H9 (cell line): ENCODE measurements around the gene RRP36. TPM values are rescaled to one million over a fixed set of nuclear protein-coding genes. Genes with fewer than 3 reads are reported as not detected.
A peak's percentile ranks its signal among the peaks of the same experiment; 100 is the strongest.

Experiments
- DNase-seq: peaks from one replicate; pipeline ENCODE4 v3.0.0-alpha.2; 2017
- H2AFZ ChIP-seq: one replicate; pipeline ENCODE4 v1.6.1; 2013; ENCODE audit warnings: mild to moderate bottlenecking, low read length, control low read depth, moderate library complexity
- H2AK5ac ChIP-seq: 2 replicates; pipeline ENCODE4 v1.6.1; 2013; ENCODE audit warnings: low read length, control low read depth, mixed read lengths; ENCODE audit not compliant: insufficient read length
- H2BK120ac ChIP-seq: one replicate; pipeline ENCODE4 v1.6.1; 2013; ENCODE audit warnings: low read depth, mild to moderate bottlenecking, low read length, control low read depth, inconsistent platforms; ENCODE audit not compliant: poor library complexity, severe bottlenecking
- H2BK12ac ChIP-seq: 2 replicates; pipeline ENCODE4 v1.6.1; 2013; ENCODE audit warnings: low read length, control low read depth, mixed read lengths, low read depth; ENCODE audit not compliant: insufficient read length
- H2BK15ac ChIP-seq: 2 replicates; pipeline ENCODE4 v1.6.1; 2013; ENCODE audit warnings: low read depth, low read length, control low read depth
- H2BK20ac ChIP-seq: one replicate; pipeline ENCODE4 v1.6.1; 2013; ENCODE audit warnings: low read depth, mild to moderate bottlenecking, low read length, control low read depth, inconsistent platforms; ENCODE audit not compliant: poor library complexity, severe bottlenecking
- H2BK5ac ChIP-seq: 2 replicates; pipeline ENCODE4 v1.6.1; 2013; ENCODE audit warnings: low read length, control low read depth, mixed read lengths; ENCODE audit not compliant: insufficient read length
- H3K14ac ChIP-seq: 2 replicates; pipeline ENCODE4 v1.6.1; 2013; ENCODE audit warnings: low read length, control low read depth; ENCODE audit not compliant: insufficient read depth
- H3K18ac ChIP-seq: 2 replicates; pipeline ENCODE4 v1.6.1; 2013; ENCODE audit warnings: low read depth, mild to moderate bottlenecking, mixed read lengths, low read length, control low read depth; ENCODE audit not compliant: insufficient read length
- H3K23ac ChIP-seq: 2 replicates; pipeline ENCODE4 v1.6.1; 2013; ENCODE audit warnings: low read length, control low read depth, mixed read lengths, low read depth; ENCODE audit not compliant: insufficient read length
- H3K23me2 ChIP-seq: 2 replicates; pipeline ENCODE4 v1.6.1; 2013; ENCODE audit warnings: low read depth, mild to moderate bottlenecking, mixed read lengths, low read length, control low read depth; ENCODE audit not compliant: insufficient read length, poor library complexity, severe bottlenecking
- H3K27ac ChIP-seq: 2 replicates; pipeline ENCODE4 v1.5.1; 2013; ENCODE audit warnings: low read length, control low read depth, mixed read lengths, low read depth; ENCODE audit not compliant: insufficient read length
- H3K27me3 ChIP-seq: 2 replicates; pipeline ENCODE4 v1.6.1; 2013; ENCODE audit warnings: low read length, control low read depth, inconsistent platforms; ENCODE audit not compliant: insufficient read depth
- H3K4ac ChIP-seq: 2 replicates; pipeline ENCODE4 v1.6.1; 2013; ENCODE audit warnings: low read depth, mild to moderate bottlenecking, control low read depth, inconsistent platforms, low read length, moderate library complexity
- H3K4me1 ChIP-seq: 2 replicates; pipeline ENCODE4 v1.6.1; 2013; ENCODE audit warnings: low read length, control low read depth, inconsistent platforms; ENCODE audit not compliant: insufficient read depth
- H3K4me2 ChIP-seq: 2 replicates; pipeline ENCODE4 v1.6.1; 2013; ENCODE audit warnings: low read length, control low read depth, mixed read lengths; ENCODE audit not compliant: insufficient read length, insufficient read depth
- H3K56ac ChIP-seq: 2 replicates; pipeline ENCODE4 v1.6.1; 2013; ENCODE audit warnings: low read depth, mild to moderate bottlenecking, mixed read lengths, low read length, control low read depth; ENCODE audit not compliant: insufficient read length
- H3K79me1 ChIP-seq: 2 replicates; pipeline ENCODE4 v1.6.1; 2013; ENCODE audit warnings: low read depth, mild to moderate bottlenecking, moderate library complexity, low read length, control low read depth, inconsistent platforms; ENCODE audit not compliant: insufficient read depth, poor library complexity, severe bottlenecking
- H3K79me2 ChIP-seq: 2 replicates; pipeline ENCODE4 v1.6.1; 2013; ENCODE audit warnings: low read length, control low read depth, inconsistent platforms; ENCODE audit not compliant: insufficient read depth
- H3K9ac ChIP-seq: 2 replicates; pipeline ENCODE4 v1.6.1; 2013; ENCODE audit warnings: low read length, control low read depth, mixed read lengths; ENCODE audit not compliant: insufficient read length; ENCODE audit errors: extremely low read depth
- H3K9me3 ChIP-seq: one replicate; pipeline ENCODE4 v1.6.1; 2013; ENCODE audit warnings: low read depth, low read length, inconsistent platforms; ENCODE audit not compliant: control insufficient read depth
- H3T11ph ChIP-seq: one replicate; pipeline ENCODE4 v1.6.1; 2013; ENCODE audit warnings: mild to moderate bottlenecking, low read length, control low read depth, inconsistent platforms
- H4K20me1 ChIP-seq: one replicate; pipeline ENCODE4 v1.6.1; 2013; ENCODE audit not compliant: control insufficient read depth, insufficient read length, insufficient read depth
- H4K5ac ChIP-seq: 2 replicates; pipeline ENCODE4 v1.6.1; 2013; ENCODE audit warnings: low read depth, mild to moderate bottlenecking, mixed read lengths, low read length, control low read depth; ENCODE audit not compliant: insufficient read length
- H4K8ac ChIP-seq: replicated peaks from 2 replicates; pipeline ENCODE4 v1.6.1; 2013; ENCODE audit warnings: low read length, control low read depth, mixed read lengths, low read depth; ENCODE audit not compliant: insufficient read length
- H4K91ac ChIP-seq: 2 replicates; pipeline ENCODE4 v1.6.1; 2013; ENCODE audit warnings: low read depth, mild to moderate bottlenecking, moderate library complexity, mixed read lengths, low read length, control low read depth; ENCODE audit not compliant: insufficient read length
- H3K27ac Mint-ChIP-seq, 3 experiments: 2 replicates in 2 of 3; 3 replicates in 1 of 3; pipeline ENCODE4 v1.8.0; 2020 to 2021; ENCODE audit warnings: mixed read lengths in 3 of 3, mild to moderate bottlenecking in 1 of 3, moderate library complexity in 1 of 3
- H3K27me3 Mint-ChIP-seq: 2 replicates; pipeline ENCODE4 v1.8.0; 2021; ENCODE audit warnings: low read depth, mild to moderate bottlenecking, moderate library complexity, mixed read lengths
- H3K36me3 Mint-ChIP-seq, 3 experiments: 2 replicates in 2 of 3; 3 replicates in 1 of 3; pipeline ENCODE4 v1.8.0; 2020 to 2021; ENCODE audit warnings: low read depth in 3 of 3, mixed read lengths in 3 of 3; ENCODE audit not compliant: insufficient read depth in 1 of 3
- H3K4me1 Mint-ChIP-seq, 2 experiments: 2 replicates each; pipeline ENCODE4 v1.8.0; 2020; ENCODE audit warnings: mixed read lengths in 2 of 2
- H3K4me3 Mint-ChIP-seq, 2 experiments: 2 replicates in 1 of 2; 3 replicates in 1 of 2; pipeline ENCODE4 v1.8.0; 2020 to 2021; ENCODE audit warnings: mild to moderate bottlenecking in 2 of 2, mixed read lengths in 2 of 2, moderate library complexity in 1 of 2
- H3K9me3 Mint-ChIP-seq, 2 experiments: 2 replicates in 1 of 2; 3 replicates in 1 of 2; pipeline ENCODE4 v1.8.0; 2020; ENCODE audit warnings: mild to moderate bottlenecking in 2 of 2, mixed read lengths in 2 of 2, moderate library complexity in 1 of 2
- WGBS: extraction: QIAGEN DNeasy Blood & Tissue Kit; methylation state at CpG from one replicate; pipeline ENCODE4 v1.1.7; 2013; ENCODE audit warnings: missing lambda C conversion rate, low lambda C conversion rate, mixed read lengths; ENCODE audit not compliant: insufficient read length; ENCODE audit errors: extremely low coverage; 5-methylcytosine and 5-hydroxymethylcytosine counted together
- total RNA-seq: library from RNA; stranded (reverse); gene quantifications from 2 replicates; pipeline ENCODE4 v1.2.1, GENCODE V29; 2021
- TF ChIP-seq, protein P1 (sequence below): fragments of 200-600 bp; sonication (generic); conservative IDR thresholded peaks from 3 replicates; pipeline ENCODE4 v1.8.0; 2021; ENCODE audit warnings: antibody characterized with exemption, mild to moderate bottlenecking

RRP36 gene
- total RNA-seq, 1 experiment from 2014 or later, result 117 TPM

DNA sequence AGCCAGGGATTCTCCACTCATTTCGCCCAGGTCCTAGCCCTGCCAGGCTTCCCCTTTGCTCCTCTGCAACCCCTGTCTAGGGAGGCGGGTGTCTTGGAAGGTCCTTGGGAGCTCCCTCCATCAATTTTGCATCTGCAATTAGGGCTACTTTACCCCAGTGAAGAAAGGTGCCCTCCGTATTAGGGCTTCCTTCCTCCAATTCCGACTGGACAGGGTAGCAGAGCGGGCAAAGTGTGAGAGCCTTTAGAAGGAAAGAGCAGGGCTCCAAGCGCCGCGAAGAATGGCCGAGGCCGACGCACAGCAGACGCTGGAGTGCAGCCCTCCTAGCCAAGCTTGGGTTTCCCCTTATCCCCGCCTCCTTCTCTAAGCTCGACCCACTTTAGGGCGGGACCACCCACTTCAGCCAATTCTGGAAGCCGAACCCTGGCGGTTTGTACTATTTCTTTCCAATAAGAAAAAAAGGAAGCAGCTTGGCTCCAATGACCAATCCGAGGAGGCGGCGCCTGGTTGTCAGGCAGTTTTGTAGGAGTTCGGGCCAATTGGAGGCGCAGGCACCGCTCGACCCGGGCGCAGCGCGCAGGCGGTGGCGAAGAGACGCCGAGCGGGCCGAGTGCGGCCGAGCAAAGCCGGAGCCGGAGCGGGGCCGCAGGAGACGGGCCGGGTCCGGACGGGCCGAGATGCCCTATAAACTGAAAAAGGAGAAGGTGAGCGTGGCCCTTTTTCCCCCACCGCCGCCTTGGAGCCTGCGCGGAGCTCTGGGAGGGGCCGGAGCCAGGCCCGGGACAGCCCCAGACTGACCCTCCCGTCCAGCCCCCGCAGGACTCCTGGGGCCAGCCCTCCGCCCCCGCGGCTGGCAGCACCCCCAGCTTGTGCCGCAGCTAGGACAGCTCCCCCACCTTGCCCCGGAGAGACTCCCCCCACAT lies 37.2 kb upstream of the RRP36 start, which contains the start of gene PPP2R5D:
TSS of gene PPP2R5D (plus strand) at position 570 of the 923 bp plus-strand sequence. CDS start at position 678, 108 bp downstream.
- TF ChIP-seq, protein P1, sequence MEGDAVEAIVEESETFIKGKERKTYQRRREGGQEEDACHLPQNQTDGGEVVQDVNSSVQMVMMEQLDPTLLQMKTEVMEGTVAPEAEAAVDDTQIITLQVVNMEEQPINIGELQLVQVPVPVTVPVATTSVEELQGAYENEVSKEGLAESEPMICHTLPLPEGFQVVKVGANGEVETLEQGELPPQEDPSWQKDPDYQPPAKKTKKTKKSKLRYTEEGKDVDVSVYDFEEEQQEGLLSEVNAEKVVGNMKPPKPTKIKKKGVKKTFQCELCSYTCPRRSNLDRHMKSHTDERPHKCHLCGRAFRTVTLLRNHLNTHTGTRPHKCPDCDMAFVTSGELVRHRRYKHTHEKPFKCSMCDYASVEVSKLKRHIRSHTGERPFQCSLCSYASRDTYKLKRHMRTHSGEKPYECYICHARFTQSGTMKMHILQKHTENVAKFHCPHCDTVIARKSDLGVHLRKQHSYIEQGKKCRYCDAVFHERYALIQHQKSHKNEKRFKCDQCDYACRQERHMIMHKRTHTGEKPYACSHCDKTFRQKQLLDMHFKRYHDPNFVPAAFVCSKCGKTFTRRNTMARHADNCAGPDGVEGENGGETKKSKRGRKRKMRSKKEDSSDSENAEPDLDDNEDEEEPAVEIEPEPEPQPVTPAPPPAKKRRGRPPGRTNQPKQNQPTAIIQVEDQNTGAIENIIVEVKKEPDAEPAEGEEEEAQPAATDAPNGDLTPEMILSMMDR, result no peak
- Histone ChIP-seq H4K5ac (no peak within 1 kb of the TSS), H2BK15ac (no peak within 1 kb of the TSS), H3K9me3 (no peaks in the 10 kb centered on the region), H4K91ac (no peak within 1 kb of the TSS), H3K79me2 (no peaks in the 10 kb centered on the region; the same call in 1 of the 2 replicates), H2AK5ac (no peak within 1 kb of the TSS), H3K4me2 (peak within 1 kb of the TSS; percentile 65), H3K23ac (no peak within 1 kb of the TSS), H2BK20ac (no peak within 1 kb of the TSS), H2BK5ac (no peak within 1 kb of the TSS), H3K14ac (peak within 1 kb of the TSS; percentile 62), H2AFZ (peak within 1 kb of the TSS; percentile 74), H4K20me1 (no peaks in the 10 kb centered on the region), H3K18ac (peak within 1 kb of the TSS; percentile 73), H4K8ac (no peak within 1 kb of the TSS), H3K23me2 (peaks cover 9% of the 10 kb centered on the region), H3K9ac (peak within 1 kb of the TSS; percentile 86), H2BK120ac (no peak within 1 kb of the TSS), H3K27me3 (no peaks in the 10 kb centered on the region), H3T11ph (no peak within 1 kb of the TSS), H3K56ac (no peak within 1 kb of the TSS), H3K4ac (no peak within 1 kb of the TSS), H3K4me1 (no peaks in the 10 kb centered on the region; the same call in 1 of the 2 replicates), H2BK12ac (no peak within 1 kb of the TSS), H3K79me1 (peaks cover 4% of the 10 kb centered on the region), H3K27ac (no peak within 1 kb of the TSS)
- peak; percentile 99 for DNase-seq
- Mint-ChIP-seq H3K4me3 (peak within 1 kb of the TSS; percentile 77 to 83), H3K36me3 (peaks cover 5 to 16% (median 8%) of the 10 kb centered on the region in 3 experiments), H3K27ac (peak within 1 kb of the TSS; percentile 93 to 94 (median 94)), H3K9me3 (no peaks in the 10 kb centered on the region), H3K27me3 (no peaks in the 10 kb centered on the region), H3K4me1 (peaks cover 27 to 36% of the 10 kb centered on the region in 2 experiments)
- no CpG with 5 or more reads among the region's 59 CpGs for WGBS
